A673 (cell line): ENCODE results near the gene EIF2A. TPM values are rescaled to one million over a fixed set of nuclear protein-coding genes. Genes with fewer than 3 reads are reported as not detected.

ENCODE experiments used
- BruUV-seq: library from RNA; stranded (reverse); fragments of 400-500 nt; replicated peaks from 2 replicates; lab custom pipeline; 2021; lab: Mats Ljungman, UMichigan
- CTCF ChIA-PET: fragments of 300-600 bp; sonication (Branson Sonifier 250); formaldehyde crosslinking; loops from one replicate; lab custom pipeline; 2022; ENCODE audit warnings: antibody characterized with exemption; lab: Charles Lee
- POLR2A ChIA-PET: fragments of 300-600 bp; sonication (Branson Sonifier 250); formaldehyde crosslinking; loops from one replicate; lab custom pipeline; 2022; ENCODE audit warnings: antibody characterized with exemption; ENCODE audit not compliant: low non-redundant PET; lab: Charles Lee
- DNase-seq: peaks from one replicate; pipeline ENCODE4 v3.0.0-alpha.2; 2015; ENCODE audit warnings: low spot score
- H3K27ac ChIP-seq: fragments of 200-600 bp; sonication (generic); 2 replicates; pipeline ENCODE4 v1.5.1; 2016; ENCODE audit warnings: mixed run types, low read depth, mild to moderate bottlenecking, mixed read lengths, antibody characterized with exemption, low read length; ENCODE audit not compliant: poor library complexity, severe bottlenecking
- H3K27me3 ChIP-seq: fragments of 200-600 bp; sonication (generic); replicated peaks from 2 replicates; pipeline ENCODE4 v1.6.1; 2017; ENCODE audit warnings: mixed run types, low read depth, mild to moderate bottlenecking, mixed read lengths, antibody characterized with exemption, low read length; ENCODE audit not compliant: insufficient read depth, poor library complexity
- H3K36me3 ChIP-seq: fragments of 200-600 bp; sonication (generic); 2 replicates; pipeline ENCODE4 v1.6.1; 2016; ENCODE audit warnings: mixed run types, mild to moderate bottlenecking, mixed read lengths, antibody characterized with exemption, low read length; ENCODE audit not compliant: insufficient read depth, poor library complexity, severe bottlenecking
- H3K4me1 ChIP-seq: fragments of 200-600 bp; sonication (generic); 2 replicates; pipeline ENCODE4 v1.6.1; 2017; ENCODE audit warnings: mixed run types, mild to moderate bottlenecking, mixed read lengths, antibody characterized with exemption, low read length; ENCODE audit not compliant: insufficient read depth, poor library complexity, severe bottlenecking
- H3K4me3 ChIP-seq: fragments of 200-600 bp; sonication (generic); 2 replicates; pipeline ENCODE4 v1.5.1; 2016; ENCODE audit warnings: low read depth, mixed run types, mild to moderate bottlenecking, mixed read lengths, low read length; ENCODE audit not compliant: poor library complexity, severe bottlenecking
- H3K9me3 ChIP-seq: fragments of 200-600 bp; sonication (generic); 2 replicates; pipeline ENCODE4 v1.6.1; 2016; ENCODE audit warnings: mixed run types, low read depth, mild to moderate bottlenecking, mixed read lengths, antibody characterized with exemption, low read length; ENCODE audit not compliant: poor library complexity, severe bottlenecking
- CTCF ChIP-seq: fragments of 300-800, 200-600 bp; sonication (generic); conservative IDR thresholded peaks from 2 replicates; pipeline ENCODE4 v1.5.1; 2017; ENCODE audit warnings: low read depth, mild to moderate bottlenecking, antibody characterized with exemption, low read length, moderate library complexity, mixed read lengths
- EZH2 ChIP-seq: fragments of 200-600 bp; sonication (generic); IDR thresholded peaks from 2 replicates; pipeline ENCODE4 v1.6.1; 2017; ENCODE audit warnings: borderline replicate concordance, low read depth, mild to moderate bottlenecking, mixed read lengths, antibody characterized with exemption, low read length; ENCODE audit not compliant: poor library complexity, severe bottlenecking
- intact Hi-C: fragments of 100-400 bp; cut with micrococcal nuclease; formaldehyde crosslinking; loops from one replicate; pipeline ENCODE4 v1.10.0; 2022; ENCODE audit not compliant: unreplicated experiment
- total RNA-seq: library from RNA; stranded (reverse); gene quantifications from 2 replicates; pipeline ENCODE4 v1.2.3, GENCODE V29; 2021

Gene EIF2A
- total RNA-seq, 1 experiment from 2014 or later, result 113 TPM

- Histone ChIP-seq H3K36me3 (no peaks in the 10 kb centered on the region), H3K27ac (no peak overlapping the region), H3K4me1 (no peaks in the 10 kb centered on the region), H3K27me3 (no peaks in the 10 kb centered on the region), H3K9me3 (peaks cover 7% of the 10 kb centered on the region), H3K4me3 (no peak overlapping the region)
- TF ChIP-seq EZH2 (no peak), CTCF (no peak)
- ChIA-PET POLR2A (no interaction called here), CTCF (no interaction called here)
- BruUV-seq, result no TSS peak
- no peak for DNase-seq
- intact Hi-C loops, result no loop called here
These were observed 43.0 kb upstream of the EIF2A start for GRCh38 chr3:150503402-150504099.

GRCh38 chr3:150504483-150504882 is 42.1 kb upstream of the EIF2A start:
- Histone ChIP-seq H3K4me3 (no peak overlapping the region), H3K9me3 (peaks cover 7% of the 10 kb centered on the region), H3K27ac (no peak overlapping the region), H3K36me3 (no peaks in the 10 kb centered on the region), H3K4me1 (no peaks in the 10 kb centered on the region), H3K27me3 (no peaks in the 10 kb centered on the region)
- POLR2A ChIA-PET, result interaction anchor here (0.6 kb wide), 1 partner anchor 12 kb away, joined by 3 read pairs; no protein-coding TSS in a partner anchor
- intact Hi-C loops, result no loop called here
- no peak for DNase-seq
- no TSS peak for BruUV-seq
- TF ChIP-seq CTCF, result no peak
- no peak for TF ChIP-seq EZH2
- CTCF ChIA-PET, result no interaction called here

- Histone ChIP-seq H3K27ac (no peak overlapping the region), H3K4me1 (no peaks in the 10 kb centered on the region), H3K27me3 (no peaks in the 10 kb centered on the region), H3K36me3 (no peaks in the 10 kb centered on the region), H3K9me3 (no peaks in the 10 kb centered on the region), H3K4me3 (no peak overlapping the region)
- intact Hi-C loops, result no loop called here
- no peak for DNase-seq
- POLR2A ChIA-PET, result no interaction called here
- CTCF ChIA-PET, result no interaction called here
- BruUV-seq, result no TSS peak
- TF ChIP-seq EZH2, result no peak
- TF ChIP-seq CTCF, result no peak
These were observed 38.2 kb upstream of the EIF2A start for GRCh38 chr3:150508401-150508800.
